Panc1 (cell line): ENCODE measurements around the gene GYPE. TPM values are rescaled to one million over a fixed set of nuclear protein-coding genes. Genes with fewer than 3 reads are reported as not detected.
"Not testable (repeated sequence)": the region's sequence is repeated elsewhere in the genome, so short reads cannot be mapped to it uniquely, and the experiment has no call there.

Experiments
- ATAC-seq: fragments of 200-7000 bp; cut with Tn5 transposase; 2 replicates; pipeline ENCODE4 v1.9.1; 2020; ENCODE audit warnings: mild to moderate bottlenecking, moderate library complexity
- BruUV-seq: library from RNA; stranded (reverse); fragments of 400-500 nt; replicated peaks from 2 replicates; lab custom pipeline; 2021; lab: Mats Ljungman, UMichigan
- CTCF ChIA-PET: fragments of 300-600 bp; sonication (Branson Sonifier 250); formaldehyde crosslinking; loops from one replicate; lab custom pipeline; 2022; ENCODE audit warnings: antibody characterized with exemption; lab: Charles Lee
- POLR2A ChIA-PET: fragments of 300-600 bp; sonication (Branson Sonifier 250); formaldehyde crosslinking; loops from one replicate; lab custom pipeline; 2022; ENCODE audit warnings: antibody characterized with exemption; lab: Charles Lee
- DNase-seq: peaks from one replicate; pipeline ENCODE4 v3.0.0-alpha.2; 2010; ENCODE audit warnings: low read depth, low spot score
- H3K27ac ChIP-seq: 2 replicates; pipeline ENCODE4 v1.5.1; 2011; ENCODE audit warnings: mild to moderate bottlenecking, low read length, inconsistent platforms
- H3K27me3 ChIP-seq: fragments of 200-500 bp; sonication (Bioruptor generic); 2 replicates; pipeline ENCODE4 v1.6.0; 2014; ENCODE audit warnings: low read length, inconsistent platforms; ENCODE audit not compliant: control insufficient read depth, insufficient read depth
- H3K36me3 ChIP-seq: fragments of 200-500 bp; sonication (Bioruptor generic); 2 replicates; pipeline ENCODE4 v1.5.1; 2014; ENCODE audit warnings: inconsistent platforms, mild to moderate bottlenecking, low read length, moderate library complexity; ENCODE audit not compliant: control insufficient read depth, insufficient read depth
- H3K4me1 ChIP-seq: 2 replicates; pipeline ENCODE4 v1.5.1; 2011; ENCODE audit warnings: inconsistent platforms, mild to moderate bottlenecking, low read length, moderate library complexity; ENCODE audit not compliant: control insufficient read depth, insufficient read depth
- H3K4me3 ChIP-seq, 2 experiments: 2 replicates each; pipeline ENCODE4 v1.5.1; 2011 to 2012; ENCODE audit warnings: low read depth in 2 of 2, low read length in 2 of 2, mild to moderate bottlenecking in 2 of 2, inconsistent platforms in 1 of 2, moderate library complexity in 1 of 2
- H3K9me3 ChIP-seq: fragments of 200-500 bp; sonication (Bioruptor generic); 2 replicates; pipeline ENCODE4 v1.5.1; 2014; ENCODE audit warnings: low read depth, mild to moderate bottlenecking, inconsistent platforms, low read length, moderate library complexity; ENCODE audit not compliant: control insufficient read depth, insufficient read depth
- POLR2AphosphoS5 ChIP-seq: IDR thresholded peaks from 2 replicates; pipeline ENCODE4 v1.6.1; 2012; ENCODE audit warnings: mild to moderate bottlenecking, low read depth, low read length, moderate library complexity
- SIN3A ChIP-seq: IDR thresholded peaks from 2 replicates; pipeline ENCODE4 v1.6.1; 2012; ENCODE audit warnings: low read depth, mild to moderate bottlenecking, low read length, moderate library complexity, borderline replicate concordance; ENCODE audit not compliant: insufficient read depth
- TCF7L2 ChIP-seq: IDR thresholded peaks from 2 replicates; pipeline ENCODE4 v1.6.1; 2011; ENCODE audit warnings: mild to moderate bottlenecking, low read depth, low read length, inconsistent platforms
- in situ Hi-C: cut with HindIII; loops from 2 replicates; pipeline ENCODE4 v1.10.0; 2016; ENCODE audit warnings: low sequenced_read_pairs, low pct_unique_long_range_greater_than_20kb
- intact Hi-C: fragments of 100-400 bp; cut with micrococcal nuclease; formaldehyde crosslinking; loops from one replicate; pipeline ENCODE4 v1.10.0; 2022; ENCODE audit not compliant: unreplicated experiment
- total RNA-seq: library from RNA; stranded (reverse); gene quantifications from one replicate; pipeline ENCODE4 v1.2.1, GENCODE V29; 2021; ENCODE audit not compliant: unreplicated experiment
- TF ChIP-seq, protein P1 (sequence below): fragments of 450-650 bp; IDR thresholded peaks from 2 replicates; pipeline ENCODE4 v1.5.1; 2017; ENCODE audit warnings: mild to moderate bottlenecking
- TF ChIP-seq, protein P2 (sequence below), 2 experiments: IDR thresholded peaks; 2 replicates each; pipeline ENCODE4 v1.6.1; 2011 to 2012; ENCODE audit warnings: low read depth in 2 of 2, control low read depth in 1 of 2, low read length in 1 of 2, mild to moderate bottlenecking in 1 of 2, moderate library complexity in 1 of 2; ENCODE audit not compliant: insufficient read depth in 1 of 2

The GYPE gene
- total RNA-seq, 1 experiment from 2014 or later: 0.15 TPM

DNA sequence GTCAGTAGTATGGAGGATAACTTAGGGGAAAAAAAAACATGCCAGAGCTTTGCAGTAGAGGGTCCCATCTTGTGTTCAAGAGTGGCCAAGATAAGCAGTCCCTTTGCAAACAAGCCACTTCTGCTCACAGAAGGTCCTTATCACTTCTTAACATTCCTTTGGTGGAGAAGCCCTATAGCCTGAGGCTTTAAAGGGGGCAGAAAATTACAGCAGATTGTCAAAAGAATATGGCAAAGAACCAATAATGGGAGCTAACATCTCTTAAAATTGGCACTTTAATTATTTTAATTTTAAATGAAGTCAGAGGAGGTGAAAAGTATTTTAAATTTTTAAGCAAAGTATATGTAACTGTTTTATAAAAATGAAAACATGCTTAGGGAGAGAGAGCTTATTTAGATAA, 20.4 kb downstream of the GYPE start:
- BruUV-seq, intact Hi-C loops: not testable (repeated sequence)

DNA sequence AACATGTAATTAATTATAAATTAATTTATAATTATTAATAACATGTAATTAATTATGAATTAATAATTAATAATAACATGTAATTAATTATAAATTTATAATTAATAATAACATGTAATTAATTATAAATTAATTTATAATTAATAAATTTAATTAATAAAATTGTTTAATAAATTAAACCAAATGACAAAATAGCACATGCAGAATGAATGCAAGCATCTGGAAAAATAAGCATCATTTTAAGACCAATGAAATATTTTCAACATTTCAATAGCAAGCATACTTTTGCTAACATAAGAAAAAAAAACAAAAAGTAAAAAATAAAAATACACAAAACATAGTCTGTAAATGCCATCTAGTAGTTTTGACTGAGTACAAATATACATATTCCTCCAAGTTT, 21.8 kb downstream of the GYPE start:
- DNase-seq (no peak), ATAC-seq (no peak)
- Histone ChIP-seq H3K27me3 (no peaks in the 10 kb centered on the region), H3K27ac (no peak overlapping the region), H3K4me3 (no peak overlapping the region), H3K9me3 (no peaks in the 10 kb centered on the region), H3K4me1 (no peaks in the 10 kb centered on the region), H3K36me3 (no peaks in the 10 kb centered on the region)
- CTCF ChIA-PET: no interaction called here
- intact Hi-C loops: no loop called here
- BruUV-seq: no TSS peak
- TF ChIP-seq POLR2AphosphoS5: no peak
- TF ChIP-seq SIN3A: no peak
- TF ChIP-seq, protein P1, sequence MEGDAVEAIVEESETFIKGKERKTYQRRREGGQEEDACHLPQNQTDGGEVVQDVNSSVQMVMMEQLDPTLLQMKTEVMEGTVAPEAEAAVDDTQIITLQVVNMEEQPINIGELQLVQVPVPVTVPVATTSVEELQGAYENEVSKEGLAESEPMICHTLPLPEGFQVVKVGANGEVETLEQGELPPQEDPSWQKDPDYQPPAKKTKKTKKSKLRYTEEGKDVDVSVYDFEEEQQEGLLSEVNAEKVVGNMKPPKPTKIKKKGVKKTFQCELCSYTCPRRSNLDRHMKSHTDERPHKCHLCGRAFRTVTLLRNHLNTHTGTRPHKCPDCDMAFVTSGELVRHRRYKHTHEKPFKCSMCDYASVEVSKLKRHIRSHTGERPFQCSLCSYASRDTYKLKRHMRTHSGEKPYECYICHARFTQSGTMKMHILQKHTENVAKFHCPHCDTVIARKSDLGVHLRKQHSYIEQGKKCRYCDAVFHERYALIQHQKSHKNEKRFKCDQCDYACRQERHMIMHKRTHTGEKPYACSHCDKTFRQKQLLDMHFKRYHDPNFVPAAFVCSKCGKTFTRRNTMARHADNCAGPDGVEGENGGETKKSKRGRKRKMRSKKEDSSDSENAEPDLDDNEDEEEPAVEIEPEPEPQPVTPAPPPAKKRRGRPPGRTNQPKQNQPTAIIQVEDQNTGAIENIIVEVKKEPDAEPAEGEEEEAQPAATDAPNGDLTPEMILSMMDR: no peak
- no peak for TF ChIP-seq TCF7L2
- TF ChIP-seq, protein P2, sequence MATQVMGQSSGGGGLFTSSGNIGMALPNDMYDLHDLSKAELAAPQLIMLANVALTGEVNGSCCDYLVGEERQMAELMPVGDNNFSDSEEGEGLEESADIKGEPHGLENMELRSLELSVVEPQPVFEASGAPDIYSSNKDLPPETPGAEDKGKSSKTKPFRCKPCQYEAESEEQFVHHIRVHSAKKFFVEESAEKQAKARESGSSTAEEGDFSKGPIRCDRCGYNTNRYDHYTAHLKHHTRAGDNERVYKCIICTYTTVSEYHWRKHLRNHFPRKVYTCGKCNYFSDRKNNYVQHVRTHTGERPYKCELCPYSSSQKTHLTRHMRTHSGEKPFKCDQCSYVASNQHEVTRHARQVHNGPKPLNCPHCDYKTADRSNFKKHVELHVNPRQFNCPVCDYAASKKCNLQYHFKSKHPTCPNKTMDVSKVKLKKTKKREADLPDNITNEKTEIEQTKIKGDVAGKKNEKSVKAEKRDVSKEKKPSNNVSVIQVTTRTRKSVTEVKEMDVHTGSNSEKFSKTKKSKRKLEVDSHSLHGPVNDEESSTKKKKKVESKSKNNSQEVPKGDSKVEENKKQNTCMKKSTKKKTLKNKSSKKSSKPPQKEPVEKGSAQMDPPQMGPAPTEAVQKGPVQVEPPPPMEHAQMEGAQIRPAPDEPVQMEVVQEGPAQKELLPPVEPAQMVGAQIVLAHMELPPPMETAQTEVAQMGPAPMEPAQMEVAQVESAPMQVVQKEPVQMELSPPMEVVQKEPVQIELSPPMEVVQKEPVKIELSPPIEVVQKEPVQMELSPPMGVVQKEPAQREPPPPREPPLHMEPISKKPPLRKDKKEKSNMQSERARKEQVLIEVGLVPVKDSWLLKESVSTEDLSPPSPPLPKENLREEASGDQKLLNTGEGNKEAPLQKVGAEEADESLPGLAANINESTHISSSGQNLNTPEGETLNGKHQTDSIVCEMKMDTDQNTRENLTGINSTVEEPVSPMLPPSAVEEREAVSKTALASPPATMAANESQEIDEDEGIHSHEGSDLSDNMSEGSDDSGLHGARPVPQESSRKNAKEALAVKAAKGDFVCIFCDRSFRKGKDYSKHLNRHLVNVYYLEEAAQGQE (IDR thresholded peaks at IDR 0.05; ENCODE audit: insufficient read depth in 1 of 2, low read depth in 2 of 2, low read length in 1 of 2): no peak
- in situ Hi-C loops: no loop called here
- POLR2A ChIA-PET: no interaction called here

More for the DNA sequence above, 20.4 kb downstream of the GYPE start:
- H3K27ac ChIP-seq, H3K4me3 ChIP-seq, ATAC-seq, CTCF ChIA-PET, POLR2A ChIA-PET, H3K4me1 ChIP-seq, DNase-seq, H3K27me3 ChIP-seq, H3K36me3 ChIP-seq, H3K9me3 ChIP-seq, in situ Hi-C loops: not testable (repeated sequence)

DNA sequence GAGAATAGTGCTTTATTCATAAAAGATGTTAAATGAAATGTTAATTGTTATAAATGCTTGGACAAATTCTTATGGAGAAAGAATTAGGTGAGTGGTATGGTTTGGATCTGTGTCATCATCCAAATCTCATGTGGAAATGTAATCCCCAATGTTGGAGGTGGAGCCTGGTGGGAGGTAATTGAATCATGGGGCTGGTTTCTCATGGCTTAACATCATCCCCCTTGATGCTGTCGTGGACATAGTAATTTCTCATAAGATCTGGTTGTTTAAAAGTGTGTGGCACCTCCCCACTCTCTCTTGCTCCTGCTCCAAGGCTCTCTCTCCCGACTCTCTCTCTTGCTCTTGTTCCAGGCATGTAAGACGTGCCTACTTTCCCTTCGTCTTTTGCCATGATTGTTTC, 22.5 kb downstream of the GYPE start:
- H3K27ac ChIP-seq: no peak overlapping the region
- no TSS peak for BruUV-seq
- in situ Hi-C loops: no loop called here
- ChIA-PET POLR2A (no interaction called here), CTCF (no interaction called here)
- H3K4me3 ChIP-seq: no peak overlapping the region
- H3K27me3 ChIP-seq: no peaks in the 10 kb centered on the region
- no peaks in the 10 kb centered on the region for H3K9me3 ChIP-seq
- ATAC-seq: no peak
- TF ChIP-seq, protein P1: no peak
- TF ChIP-seq TCF7L2: no peak
- TF ChIP-seq SIN3A: no peak
- TF ChIP-seq, protein P2 (IDR thresholded peaks at IDR 0.05; ENCODE audit: insufficient read depth in 1 of 2, low read depth in 2 of 2, low read length in 1 of 2): no peak
- no peak for TF ChIP-seq POLR2AphosphoS5
- intact Hi-C loops: no loop called here
- H3K4me1 ChIP-seq: no peaks in the 10 kb centered on the region
- no peak for DNase-seq
- no peaks in the 10 kb centered on the region for H3K36me3 ChIP-seq

DNA sequence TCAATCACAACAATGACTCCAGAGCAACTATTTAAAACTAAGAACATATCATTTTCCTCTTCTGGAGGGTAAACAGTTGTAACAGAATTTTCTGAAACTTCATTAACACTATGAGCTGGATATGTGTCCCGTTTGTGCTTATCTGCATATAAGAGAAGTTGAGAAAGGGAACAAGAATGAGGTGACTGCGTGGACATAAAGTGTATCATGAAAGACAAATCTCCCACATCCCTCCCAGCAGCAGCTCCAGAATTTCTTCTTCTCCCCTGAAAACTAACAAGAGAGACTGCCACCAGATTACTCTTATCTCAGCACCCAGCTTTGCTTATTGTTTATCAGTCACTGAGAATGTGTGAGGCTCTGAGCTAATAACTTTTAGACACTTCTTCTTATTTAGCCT, 25.8 kb downstream of the GYPE start:
- in situ Hi-C loops, CTCF ChIA-PET, BruUV-seq: not testable (repeated sequence)

More for the DNA sequence above, 25.8 kb downstream of the GYPE start:
- H3K36me3 ChIP-seq, POLR2A ChIA-PET, H3K27ac ChIP-seq, H3K4me1 ChIP-seq, H3K27me3 ChIP-seq, H3K4me3 ChIP-seq, H3K9me3 ChIP-seq, intact Hi-C loops, DNase-seq, ATAC-seq: not testable (repeated sequence)
